GM21390 (cell line): ENCODE results near the gene CD274.
"Not testable (repeated sequence)": the region's sequence is repeated elsewhere in the genome, so short reads cannot be mapped to it uniquely, and the experiment has no call there.

Source experiments
- ATAC-seq: cut with Tn5 transposase; IDR thresholded peaks from one replicate; pipeline ENCODE4 v1.9.1; 2021; ENCODE audit not compliant: unreplicated experiment

Gene CD274

GRCh38 chr9:5437254-5438216 is 12.8 kb upstream of the CD274 start, which contains the start of gene PLGRKT:
Gene PLGRKT (minus strand): TSS chr9:5437925. CDS start chr9:5431977, 5,948 bp downstream.
- ATAC-seq, result peak; percentile 81

DNA sequence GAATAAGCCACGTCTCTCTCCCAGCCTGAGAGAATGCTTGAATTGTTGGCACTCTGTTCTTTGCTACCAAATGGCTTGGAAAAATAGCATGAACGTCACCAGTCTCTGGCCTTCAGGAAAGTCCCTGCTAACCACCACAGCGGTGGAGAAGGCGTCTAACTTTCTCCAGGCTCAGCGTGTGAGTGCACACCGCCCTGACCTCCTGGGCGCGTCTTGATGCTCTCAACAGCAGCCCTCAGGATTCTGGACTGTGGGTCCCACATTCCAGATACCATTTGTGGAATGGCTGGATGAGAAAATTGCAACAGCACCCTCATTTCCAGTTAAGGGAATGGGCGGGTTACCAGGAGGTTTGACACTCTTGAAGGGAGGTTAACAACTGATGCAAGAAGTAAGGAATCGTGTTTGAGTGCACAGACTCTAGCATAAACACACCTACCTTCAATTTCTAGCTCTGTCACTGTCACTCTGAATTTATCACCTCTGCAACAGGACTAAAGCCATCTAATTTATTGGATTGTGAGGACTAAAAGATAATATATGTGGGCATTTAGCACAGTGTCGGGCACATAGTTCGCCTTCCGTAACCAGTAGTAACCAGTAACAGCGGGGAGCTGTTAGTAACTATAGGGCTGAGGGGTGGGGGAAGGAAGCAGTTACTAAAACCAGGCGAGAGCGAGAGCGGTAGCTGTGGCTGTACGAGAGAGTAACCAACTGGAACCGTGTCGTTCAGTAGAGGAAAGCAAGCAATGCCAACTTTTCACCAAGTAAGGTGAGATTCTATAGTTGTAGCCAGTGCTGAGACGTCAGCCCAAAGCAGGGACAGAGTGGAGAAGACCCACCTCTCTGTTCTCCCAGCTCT is 11.8 kb upstream of the CD274 start:
- ATAC-seq, result peak; percentile 73

- ATAC-seq, result no peak
Observed at GRCh38 chr9:5440426-5440825, 9.9 kb upstream of the CD274 start.

- no peak for ATAC-seq
Observed at GRCh38 chr9:5441043-5441442, 9.3 kb upstream of the CD274 start.

DNA sequence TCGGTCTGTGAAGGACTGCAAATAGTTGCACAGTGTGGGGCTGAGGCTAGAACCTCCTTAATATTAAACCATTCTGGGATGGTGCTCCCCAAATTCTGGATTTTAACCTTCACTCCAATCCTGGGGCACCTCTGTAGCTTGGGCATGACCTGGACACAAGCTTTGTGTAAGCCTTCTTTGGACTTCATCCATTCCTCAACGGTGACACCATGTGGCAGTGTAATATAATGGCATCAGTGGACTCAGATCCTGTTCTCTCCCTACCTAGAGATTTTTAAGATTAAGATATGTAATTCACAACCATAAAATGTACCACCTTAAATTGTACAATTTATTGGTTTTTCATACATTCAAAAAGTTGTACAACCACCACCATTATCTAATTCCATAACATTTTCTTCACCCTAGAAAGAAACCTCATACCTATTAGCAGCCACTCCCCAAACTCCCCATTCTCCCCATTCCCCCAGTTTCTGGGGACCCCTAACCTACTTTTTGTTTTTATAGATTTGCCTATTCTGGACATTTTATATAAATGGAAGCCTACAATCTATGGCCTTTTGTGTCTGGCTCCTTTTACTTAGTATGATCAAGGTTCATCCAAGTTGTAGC is 7.8 kb upstream of the CD274 start:
- ATAC-seq, result no peak

- no peak for ATAC-seq
Observed at GRCh38 chr9:5443850-5444249, 6.5 kb upstream of the CD274 start.

DNA sequence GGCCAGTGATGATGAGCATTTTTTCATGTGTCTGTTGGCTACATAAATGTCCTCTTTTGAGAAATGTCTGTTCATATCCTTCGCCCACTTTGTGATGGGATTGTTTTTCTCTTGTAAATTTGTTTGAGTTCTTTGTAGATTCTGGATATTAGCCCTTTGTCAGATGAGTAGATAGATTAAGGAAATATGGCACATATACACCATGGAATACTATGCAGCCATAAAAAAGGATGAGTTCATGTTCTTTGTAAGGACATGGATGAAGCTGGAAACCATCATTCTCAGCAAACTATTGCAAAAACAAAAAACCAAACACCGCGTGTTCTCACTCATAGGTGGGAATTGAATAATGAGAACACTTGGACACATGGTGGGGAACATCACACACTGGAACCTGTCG is 5.2 kb upstream of the CD274 start:
- not testable (repeated sequence) for ATAC-seq

DNA sequence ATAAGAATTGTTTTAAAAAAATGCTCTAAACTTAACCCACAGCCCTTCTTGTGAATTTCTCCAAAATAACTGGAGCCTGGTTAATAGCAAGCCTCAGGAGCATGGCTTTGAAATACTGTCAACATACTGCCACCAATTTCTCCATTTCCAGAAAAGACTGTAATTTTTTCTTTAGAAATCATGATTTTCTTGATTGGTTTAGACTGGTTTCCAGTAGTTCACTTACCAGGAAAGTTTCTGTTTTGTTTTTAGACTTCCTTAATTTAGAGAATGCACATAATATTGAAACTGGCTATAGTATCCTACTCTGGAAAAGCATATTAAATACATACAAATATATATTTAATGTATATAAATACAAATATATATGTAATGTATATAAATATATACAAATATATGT is 4.5 kb upstream of the CD274 start:
- no peak for ATAC-seq

DNA sequence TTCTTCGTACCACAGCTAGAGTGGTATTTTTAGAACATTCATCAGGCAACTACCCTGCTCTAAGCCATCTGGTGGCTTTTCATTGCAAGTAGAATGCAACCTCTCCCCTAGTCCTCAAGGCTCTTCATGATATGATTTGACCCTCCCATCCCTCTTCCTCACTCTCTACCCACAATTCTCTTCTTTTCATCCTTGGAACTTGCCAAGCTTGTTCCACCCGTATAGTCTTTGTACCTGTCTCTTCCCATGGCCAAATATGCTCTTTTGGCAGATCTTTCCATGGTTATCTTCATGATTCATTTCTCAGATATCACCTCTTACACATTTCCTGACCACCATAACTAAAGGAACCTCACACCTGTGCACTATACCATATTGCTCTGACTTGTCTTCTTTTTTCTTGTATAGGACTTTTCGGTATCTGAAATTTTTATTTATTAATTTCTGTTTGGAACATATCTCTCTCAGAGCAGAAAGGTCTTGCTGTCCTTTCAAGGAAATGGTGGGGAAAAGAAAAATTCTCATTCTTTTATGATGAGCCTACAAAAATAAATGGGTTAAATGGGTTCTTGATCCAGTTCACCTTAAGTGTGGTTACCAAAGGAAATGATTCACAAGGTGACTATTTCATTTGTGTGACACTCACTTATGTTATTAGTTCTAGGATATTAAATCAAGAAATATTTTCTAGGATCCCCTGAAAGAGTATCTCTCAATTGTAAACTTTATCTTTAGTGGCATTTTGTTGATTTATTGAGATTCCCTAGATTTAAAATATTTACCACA is 3.7 kb upstream of the CD274 start:
- no peak for ATAC-seq

DNA sequence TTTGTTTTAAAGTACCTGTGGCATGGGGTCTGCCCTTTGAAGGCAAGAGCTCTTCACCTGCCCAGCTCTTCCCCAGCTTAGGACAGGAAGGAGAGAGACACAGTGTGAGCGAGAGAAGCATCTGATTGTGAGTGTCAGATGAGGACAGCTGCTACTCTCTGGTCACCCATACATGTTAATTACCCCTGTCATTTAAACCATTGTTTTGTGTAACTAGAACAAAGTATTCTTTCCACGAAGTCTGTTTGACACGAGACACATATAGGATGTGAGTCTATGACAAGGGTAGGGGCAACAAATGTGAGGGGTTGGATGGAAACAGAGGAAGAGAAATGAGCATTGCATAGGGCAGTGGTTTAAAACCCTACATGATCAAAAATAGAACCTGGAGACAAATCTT is 3.0 kb upstream of the CD274 start:
- no peak for ATAC-seq

GRCh38 chr9:5448016-5448415 is 2.3 kb upstream of the CD274 start:
- ATAC-seq, result no peak

DNA sequence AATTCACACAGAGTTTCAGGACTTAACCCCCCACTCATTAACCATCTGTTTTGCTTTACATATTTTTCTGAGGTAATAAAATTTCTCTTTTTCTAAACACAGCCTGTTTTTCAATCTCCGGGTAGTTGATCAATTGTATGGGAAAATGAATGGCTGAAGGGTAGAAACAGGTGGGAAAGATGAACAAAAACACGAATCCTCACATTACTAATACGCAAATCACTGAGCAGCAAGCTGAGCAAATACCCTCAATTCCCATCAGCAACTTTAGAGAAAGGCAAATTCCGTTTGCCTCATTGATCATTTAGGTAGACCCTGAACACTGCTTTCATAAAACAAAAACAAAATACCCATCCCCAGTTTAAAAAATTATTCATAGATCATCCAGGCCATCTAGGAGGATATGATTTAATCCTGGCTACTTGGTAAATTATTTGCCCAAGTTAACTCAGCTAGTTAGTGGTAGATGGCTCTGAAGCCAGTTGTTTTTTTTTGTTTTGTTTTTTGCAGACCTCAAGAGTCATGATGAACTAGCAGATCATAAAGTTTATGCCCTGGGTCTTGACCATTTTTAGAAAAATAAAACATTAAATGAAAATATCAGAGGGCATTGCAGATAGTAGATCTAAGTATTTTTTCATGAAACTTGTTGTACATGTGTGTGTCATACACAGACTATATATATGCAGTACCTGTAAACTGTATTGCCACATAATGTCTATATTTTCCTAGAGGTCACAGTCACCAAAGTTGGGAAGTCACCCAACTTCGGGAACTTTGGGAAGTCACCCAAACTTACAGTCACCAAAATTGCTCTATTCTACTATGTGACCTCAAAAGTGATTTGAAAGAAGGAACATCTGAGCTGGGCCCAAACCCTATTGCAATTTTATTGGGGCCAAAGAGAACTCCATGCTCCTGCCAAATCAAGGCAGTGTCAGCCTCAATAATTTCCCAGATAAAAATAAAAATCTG is 1.6 kb upstream of the CD274 start:
- ATAC-seq, result no peak

DNA sequence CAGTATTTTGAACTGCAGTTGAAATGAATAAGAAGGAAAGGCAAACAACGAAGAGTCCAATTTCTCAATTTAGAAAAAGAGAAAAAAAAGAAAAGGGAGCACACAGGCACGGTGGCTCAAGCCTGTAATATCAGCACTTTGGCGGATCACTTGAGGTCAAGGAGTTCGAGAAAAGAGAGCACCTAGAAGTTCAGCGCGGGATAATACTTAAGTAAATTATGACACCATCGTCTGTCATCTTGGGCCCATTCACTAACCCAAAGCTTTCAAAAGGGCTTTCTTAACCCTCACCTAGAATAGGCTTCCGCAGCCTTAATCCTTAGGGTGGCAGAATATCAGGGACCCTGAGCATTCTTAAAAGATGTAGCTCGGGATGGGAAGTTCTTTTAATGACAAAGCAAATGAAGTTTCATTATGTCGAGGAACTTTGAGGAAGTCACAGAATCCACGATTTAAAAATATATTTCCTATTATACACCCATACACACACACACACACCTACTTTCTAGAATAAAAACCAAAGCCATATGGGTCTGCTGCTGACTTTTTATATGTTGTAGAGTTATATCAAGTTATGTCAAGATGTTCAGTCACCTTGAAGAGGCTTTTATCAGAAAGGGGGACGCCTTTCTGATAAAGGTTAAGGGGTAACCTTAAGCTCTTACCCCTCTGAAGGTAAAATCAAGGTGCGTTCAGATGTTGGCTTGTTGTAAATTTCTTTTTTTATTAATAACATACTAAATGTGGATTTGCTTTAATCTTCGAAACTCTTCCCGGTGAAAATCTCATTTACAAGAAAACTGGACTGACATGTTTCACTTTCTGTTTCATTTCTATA is 602 bp upstream of the CD274 start:
- ATAC-seq, result no peak

GRCh38 chr9:5452286-5452609 is 1.9 kb downstream of the CD274 start:
- ATAC-seq, result no peak

DNA sequence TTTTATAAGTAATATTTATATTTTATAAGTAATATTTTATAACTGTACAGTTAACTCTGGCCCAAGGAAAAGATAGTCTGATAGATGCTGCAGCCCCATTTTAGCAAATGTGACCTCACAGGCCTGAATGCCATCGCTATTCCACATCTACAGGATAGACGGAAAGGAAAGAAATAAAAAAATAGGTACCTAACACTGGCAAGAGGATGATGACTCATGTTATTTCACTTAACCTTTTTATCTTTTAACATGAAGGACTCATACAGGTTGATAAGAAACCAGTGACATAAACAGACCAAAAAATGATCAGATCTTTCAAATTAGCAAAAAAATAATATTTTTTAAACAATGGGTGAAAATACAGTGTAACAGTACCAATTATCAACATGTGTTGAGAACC is 2.7 kb downstream of the CD274 start:
- ATAC-seq, result no peak

- ATAC-seq, result no peak
Observed at GRCh38 chr9:5453673-5454072, 3.3 kb downstream of the CD274 start.

DNA sequence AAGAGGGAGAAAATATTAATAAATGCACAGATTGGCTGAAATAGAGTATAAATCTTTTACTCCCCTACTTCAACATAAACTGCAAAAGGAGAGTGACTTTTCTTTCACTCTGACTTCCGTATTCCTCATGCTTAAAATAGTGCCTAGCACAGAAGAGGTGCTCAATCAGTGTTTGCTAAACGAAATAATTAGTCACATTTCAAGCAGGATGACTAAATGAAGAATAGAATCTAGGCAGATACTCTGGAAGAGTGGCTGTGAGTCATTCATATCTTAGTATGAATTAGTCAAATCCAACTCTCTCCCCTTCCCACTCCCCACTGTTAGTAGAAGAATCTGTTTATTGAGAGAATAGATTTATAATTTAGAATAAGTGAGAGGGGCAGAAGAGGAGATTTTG is 4.8 kb downstream of the CD274 start:
- peak; percentile 27 for ATAC-seq

DNA sequence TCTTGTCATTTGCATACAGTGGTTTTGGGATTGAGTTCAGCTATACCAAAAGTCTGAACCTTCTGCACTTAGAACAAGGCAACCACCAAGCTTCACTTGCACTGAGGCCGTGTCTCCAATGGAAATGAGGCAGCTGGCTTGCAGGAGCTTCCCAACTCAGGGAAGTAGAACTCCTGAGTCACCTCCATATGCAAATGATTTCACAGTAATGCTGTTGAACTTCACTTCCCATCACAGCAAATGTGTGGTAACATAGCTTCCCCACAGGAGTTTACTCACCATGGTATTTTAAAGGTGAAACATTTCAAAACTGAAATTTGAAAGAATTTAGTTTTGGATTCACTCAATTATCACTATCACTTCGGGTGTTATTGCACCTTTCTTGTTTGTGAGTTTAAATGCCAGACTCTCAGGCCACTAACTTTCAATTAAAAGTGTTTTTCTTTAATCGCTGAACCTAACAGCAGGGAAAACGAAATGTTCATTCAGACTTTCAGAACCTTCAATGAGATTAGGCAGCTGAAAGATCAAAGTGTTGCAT is 9.0 kb downstream of the CD274 start:
- peak; percentile 61 for ATAC-seq
